ENCODE data around the gene GCN1.

GRCh38 chr12:120117961-120118320 is 76.6 kb downstream of the GCN1 start:
- TF ChIP-seq, protein P1, sequence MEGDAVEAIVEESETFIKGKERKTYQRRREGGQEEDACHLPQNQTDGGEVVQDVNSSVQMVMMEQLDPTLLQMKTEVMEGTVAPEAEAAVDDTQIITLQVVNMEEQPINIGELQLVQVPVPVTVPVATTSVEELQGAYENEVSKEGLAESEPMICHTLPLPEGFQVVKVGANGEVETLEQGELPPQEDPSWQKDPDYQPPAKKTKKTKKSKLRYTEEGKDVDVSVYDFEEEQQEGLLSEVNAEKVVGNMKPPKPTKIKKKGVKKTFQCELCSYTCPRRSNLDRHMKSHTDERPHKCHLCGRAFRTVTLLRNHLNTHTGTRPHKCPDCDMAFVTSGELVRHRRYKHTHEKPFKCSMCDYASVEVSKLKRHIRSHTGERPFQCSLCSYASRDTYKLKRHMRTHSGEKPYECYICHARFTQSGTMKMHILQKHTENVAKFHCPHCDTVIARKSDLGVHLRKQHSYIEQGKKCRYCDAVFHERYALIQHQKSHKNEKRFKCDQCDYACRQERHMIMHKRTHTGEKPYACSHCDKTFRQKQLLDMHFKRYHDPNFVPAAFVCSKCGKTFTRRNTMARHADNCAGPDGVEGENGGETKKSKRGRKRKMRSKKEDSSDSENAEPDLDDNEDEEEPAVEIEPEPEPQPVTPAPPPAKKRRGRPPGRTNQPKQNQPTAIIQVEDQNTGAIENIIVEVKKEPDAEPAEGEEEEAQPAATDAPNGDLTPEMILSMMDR (IDR thresholded peaks at IDR 0.05; ENCODE audit: poor library complexity) = no peak
- TF ChIP-seq EZH2 (IDR thresholded peaks at IDR 0.05; ENCODE audit: borderline replicate concordance) = no peak
- TF ChIP-seq EZH2phosphoT487 (IDR thresholded peaks at IDR 0.05; ENCODE audit: low read depth, severe bottlenecking, unreplicated experiment) = no peak
